H1 (cell line): Measurements from ENCODE around the gene WIPF3. TPM values are rescaled to one million over a fixed set of nuclear protein-coding genes. Genes with fewer than 3 reads are reported as not detected.

Experiments
- CTCF ChIA-PET: fragments of 300-600 bp; sonication (Branson Sonifier 250); formaldehyde crosslinking; loops from one replicate; lab custom pipeline; 2021; ENCODE audit not compliant: partially characterized antibody; lab: Charles Lee
- POLR2A ChIA-PET: fragments of 300-600 bp; sonication (Branson Sonifier 250); formaldehyde crosslinking; loops from one replicate; lab custom pipeline; 2021; ENCODE audit warnings: inconsistent platforms; ENCODE audit not compliant: partially characterized antibody; lab: Charles Lee
- DNase-seq, 2 experiments: peaks; one replicate each; pipeline versions ENCODE4 v3.0.0 to v3.0.0-alpha.2; 2010 to 2022; ENCODE audit warnings: low spot score in 2 of 2, low read depth in 1 of 2, mixed read lengths in 1 of 2
- FAIRE-seq: peaks from 2 replicates; lab custom pipeline; 2011; peaks lifted over from hg19 to GRCh38; lab: Jason Lieb, UNC
- H2AFZ ChIP-seq: 2 replicates; pipeline ENCODE4 v1.8.1; 2012; ENCODE audit warnings: low read length, inconsistent platforms
- H2AK5ac ChIP-seq: 2 replicates; pipeline ENCODE4 v1.6.1; 2013; ENCODE audit warnings: low read depth, low read length
- H2BK120ac ChIP-seq: replicated peaks from 2 replicates; pipeline ENCODE3; 2013; ENCODE audit warnings: low read depth, low read length, inconsistent platforms
- H2BK12ac ChIP-seq: 2 replicates; pipeline ENCODE4 v1.6.1; 2013; ENCODE audit warnings: low read depth, low read length
- H2BK15ac ChIP-seq: 2 replicates; pipeline ENCODE4 v1.6.1; 2013; ENCODE audit warnings: low read length
- H2BK20ac ChIP-seq: 2 replicates; pipeline ENCODE4 v1.6.1; 2013; ENCODE audit warnings: low read length
- H2BK5ac ChIP-seq: 2 replicates; pipeline ENCODE4 v1.6.1; 2013; ENCODE audit warnings: low read depth, low read length
- H3K14ac ChIP-seq: 2 replicates; pipeline ENCODE4 v1.6.1; 2013; ENCODE audit warnings: inconsistent platforms; ENCODE audit not compliant: insufficient read length
- H3K18ac ChIP-seq: 2 replicates; pipeline ENCODE4 v1.6.1; 2013; ENCODE audit warnings: low read length; ENCODE audit errors: extremely low read depth
- H3K23ac ChIP-seq: 2 replicates; pipeline ENCODE4 v1.6.1; 2013; ENCODE audit warnings: inconsistent platforms; ENCODE audit not compliant: insufficient read length
- H3K23me2 ChIP-seq: 2 replicates; pipeline ENCODE4 v1.6.1; 2013; ENCODE audit warnings: low read depth, low read length
- H3K27ac ChIP-seq: 2 replicates; pipeline ENCODE4 v1.6.1; 2011; ENCODE audit warnings: low read depth, low read length, inconsistent platforms
- H3K27me3 ChIP-seq, 4 experiments: replicated peaks in 1 of 4; 1 replicate in 1 of 4; 2 replicates in 3 of 4; pipeline versions ENCODE4 v1.6.1 to v1.8.1; 2011 to 2013; ENCODE audit warnings: low read length in 3 of 4, mild to moderate bottlenecking in 3 of 4, inconsistent platforms in 2 of 4, mixed read lengths in 2 of 4, moderate library complexity in 1 of 4; ENCODE audit not compliant: control insufficient read depth in 3 of 4, insufficient read depth in 3 of 4; ENCODE audit errors: extremely low read depth in 1 of 4
- H3K36me3 ChIP-seq, 4 experiments: 2 replicates each; pipeline versions ENCODE4 v1.6.1 to v1.8.1; 2011 to 2013; ENCODE audit warnings: mild to moderate bottlenecking in 4 of 4, low read length in 3 of 4, moderate library complexity in 2 of 4, control low read depth in 1 of 4, inconsistent platforms in 1 of 4; ENCODE audit not compliant: insufficient read depth in 4 of 4, control insufficient read depth in 2 of 4
- H3K4ac ChIP-seq: replicated peaks from 2 replicates; pipeline ENCODE3; 2013; ENCODE audit warnings: low read length, low read depth, mixed read lengths, inconsistent platforms; ENCODE audit not compliant: insufficient read length
- H3K4me1 ChIP-seq, 4 experiments: replicated peaks in 1 of 4; 1 replicate in 1 of 4; 2 replicates in 3 of 4; pipeline versions ENCODE4 v1.6.1 to v1.8.1; 2011 to 2013; ENCODE audit warnings: low read length in 3 of 4, inconsistent platforms in 2 of 4, mixed read lengths in 1 of 4; ENCODE audit not compliant: insufficient read depth in 4 of 4, control insufficient read depth in 3 of 4
- H3K4me2 ChIP-seq, 2 experiments: 2 replicates each; pipeline versions ENCODE4 v1.6.1 to v1.8.1; 2011 to 2013; ENCODE audit warnings: low read depth in 2 of 2, low read length in 2 of 2, control low read depth in 1 of 2, inconsistent platforms in 1 of 2, mild to moderate bottlenecking in 1 of 2; ENCODE audit not compliant: insufficient read depth in 1 of 2
- H3K4me3 ChIP-seq, 4 experiments: fragments of 200-600, 300-600 bp in 1 of 4; sonication (generic), shearing (Covaris generic), sonication (Bioruptor Twin) in 1 of 4; 2 replicates each; pipeline versions ENCODE4 v1.5.1 to v1.8.1; 2011 to 2016; ENCODE audit warnings: low read length in 4 of 4, low read depth in 3 of 4, control low read depth in 2 of 4, inconsistent platforms in 2 of 4, mild to moderate bottlenecking in 2 of 4, mixed read lengths in 1 of 4, moderate library complexity in 1 of 4; ENCODE audit not compliant: insufficient read depth in 2 of 4; ENCODE audit errors: extremely low read depth in 1 of 4
- H3K56ac ChIP-seq: replicated peaks from 2 replicates; pipeline ENCODE3; 2013; ENCODE audit warnings: low read depth, mild to moderate bottlenecking, mixed read lengths, low read length, inconsistent platforms; ENCODE audit not compliant: insufficient read length
- H3K79me1 ChIP-seq: 2 replicates; pipeline ENCODE4 v1.6.1; 2013; ENCODE audit warnings: low read depth, low read length, control low read depth
- H3K79me2 ChIP-seq, 2 experiments: 2 replicates each; pipeline versions ENCODE4 v1.6.1 to v1.8.1; 2012 to 2013; ENCODE audit warnings: low read length in 2 of 2, mild to moderate bottlenecking in 2 of 2, inconsistent platforms in 1 of 2; ENCODE audit not compliant: insufficient read depth in 2 of 2, control insufficient read depth in 1 of 2
- H3K9ac ChIP-seq, 4 experiments: replicated peaks in 1 of 4; 1 replicate in 1 of 4; 2 replicates in 3 of 4; pipeline versions ENCODE4 v1.6.1 to v1.8.1; 2011 to 2013; ENCODE audit warnings: low read depth in 3 of 4, low read length in 3 of 4, control low read depth in 2 of 4, mild to moderate bottlenecking in 2 of 4, moderate library complexity in 2 of 4, inconsistent platforms in 1 of 4; ENCODE audit errors: extremely low read depth in 1 of 4
- H3K9me3 ChIP-seq, 2 experiments: 2 replicates each; pipeline versions ENCODE4 v1.6.1 to v1.8.1; 2012 to 2013; ENCODE audit warnings: mild to moderate bottlenecking in 2 of 2, moderate library complexity in 2 of 2, control low read depth in 1 of 2, inconsistent platforms in 1 of 2, low read depth in 1 of 2, low read length in 1 of 2, mixed read lengths in 1 of 2; ENCODE audit not compliant: insufficient read depth in 2 of 2
- H4K20me1 ChIP-seq, 2 experiments: replicated peaks in 1 of 2; 2 replicates each; pipeline versions ENCODE3 to v1.8.1; 2011 to 2013; ENCODE audit warnings: inconsistent platforms in 2 of 2, low read length in 2 of 2, mild to moderate bottlenecking in 1 of 2; ENCODE audit not compliant: insufficient read depth in 2 of 2, control insufficient read depth in 1 of 2
- H4K5ac ChIP-seq: 2 replicates; pipeline ENCODE4 v1.6.1; 2013; ENCODE audit warnings: low read length, low read depth, mixed read lengths, inconsistent platforms; ENCODE audit not compliant: insufficient read length
- H4K8ac ChIP-seq: 2 replicates; pipeline ENCODE4 v1.8.0; 2013; ENCODE audit warnings: mild to moderate bottlenecking, moderate library complexity, low read length, inconsistent platforms; ENCODE audit not compliant: insufficient read depth; ENCODE audit errors: extremely low read depth
- H4K91ac ChIP-seq: replicated peaks from 2 replicates; pipeline ENCODE3; 2013; ENCODE audit warnings: low read length, mixed read lengths, inconsistent platforms; ENCODE audit not compliant: insufficient read length
- BRCA1 ChIP-seq: IDR thresholded peaks from 2 replicates; pipeline ENCODE4 v1.6.1; 2012; ENCODE audit warnings: low read depth, low read length, improper control_type of control experiment
- EZH2 ChIP-seq: fragments of 200-600 bp; sonication (generic); IDR thresholded peaks from 2 replicates; pipeline ENCODE4 v1.7.1; 2012; ENCODE audit warnings: low read depth, mild to moderate bottlenecking, moderate library complexity, low read length, inconsistent platforms; ENCODE audit not compliant: severe bottlenecking
- RAD21 ChIP-seq, 2 experiments: IDR thresholded peaks in 1 of 2; conservative IDR thresholded peaks in 1 of 2; 2 replicates each; pipeline ENCODE4 v1.6.1; 2011; ENCODE audit warnings: low read depth in 2 of 2, low read length in 2 of 2, improper control_type of control experiment in 1 of 2, inconsistent platforms in 1 of 2, mild to moderate bottlenecking in 1 of 2, moderate library complexity in 1 of 2
- WGBS, 2 experiments: shearing (Covaris generic) in 1 of 2; methylation state at CpG; one replicate each; pipeline versions ENCODE4 v1.1.6 to v1.1.7; 2013 to 2015; ENCODE audit warnings: low lambda C conversion rate in 2 of 2, mixed read lengths in 2 of 2, inconsistent platforms in 1 of 2, low coverage in 1 of 2, missing lambda C conversion rate in 1 of 2; ENCODE audit not compliant: insufficient replicate concordance in 2 of 2, insufficient coverage in 1 of 2, insufficient read length in 1 of 2; ENCODE audit errors: extremely low coverage in 1 of 2, missing lambda C conversion rate in 1 of 2; 5-methylcytosine and 5-hydroxymethylcytosine counted together
- polyA plus RNA-seq, 7 experiments: library from polyadenylated mRNA; depleted of rRNA in 3 of 7; stranded (reverse) in 5 of 7; unstranded in 2 of 7; fragments of >200 nt in 5 of 7; fragments of 200-250 nt in 2 of 7; gene quantifications; 1 replicate in 5 of 7; 2 replicates in 1 of 7; 4 replicates in 1 of 7; pipeline versions ENCODE4 v1.2.1 to v1.2.3, GENCODE V29; 2011 to 2013; ENCODE audit warnings: missing spikeins in 2 of 7, mixed read lengths in 2 of 7
- total RNA-seq: library from RNA; stranded (reverse); fragmentation: NEBNext Ultra II Directional; extraction: Animal tissue kit (Norgen Biotek cat#: 25700); gene quantifications from 2 replicates; pipeline ENCODE4 v1.2.1, GENCODE V29; 2021

The WIPF3 gene
- total and polyA plus RNA-seq, 2 of the 8 experiments (the other 6 are each of a cell fraction or from before 2014, with no cell fraction given) = 5.0 to 12.1 TPM

- Histone ChIP-seq H2BK5ac (no peak overlapping the region), H3K36me3 (peaks cover 0 to 14% (median 6%) of the 10 kb centered on the region in 4 experiments; a peak in 4 of 8 replicates), H4K5ac (no peak overlapping the region), H3K23ac (no peak overlapping the region), H3K79me1 (peaks cover 6% of the 10 kb centered on the region; the same call in 1 of the 2 replicates), H3K27ac (no peak overlapping the region), H4K20me1 (peaks cover 2 to 8% of the 10 kb centered on the region in 2 experiments), H2AFZ (no peak overlapping the region), H3K9ac (no peak overlapping the region), H3K14ac (no peak overlapping the region), H3K27me3 (no peaks in the 10 kb centered on the region), H4K8ac (no peak overlapping the region), H2BK20ac (no peak overlapping the region), H3K18ac (no peak overlapping the region), H2AK5ac (no peak overlapping the region), H3K4me2 (no peak overlapping the region), H2BK15ac (no peak overlapping the region), H3K4me1 (peaks cover 0 to 7% (median 3%) of the 10 kb centered on the region in 4 experiments; a peak in 4 of 7 replicates), H3K4ac (no peak overlapping the region), H4K91ac (no peak overlapping the region), H3K79me2 (peaks cover 0 to 5% of the 10 kb centered on the region in 2 experiments; a peak in 1 of 4 replicates), H3K4me3 (no peak overlapping the region), H2BK120ac (no peak overlapping the region), H3K23me2 (no peaks in the 10 kb centered on the region), H3K56ac (no peak overlapping the region), H2BK12ac (no peak overlapping the region), H3K9me3 (peaks cover 0 to 4% of the 10 kb centered on the region in 2 experiments; a peak in 1 of 4 replicates)
- DNase-seq (no peak), FAIRE-seq (no peak)
- ChIA-PET CTCF (interaction anchor here (5.5 kb wide), 1 partner anchor 16 kb away, joined by 29 read pairs; no protein-coding TSS in a partner anchor), POLR2A (interaction anchor here (1.2 kb wide), 1 partner anchor 28 kb away, joined by 3 read pairs; the partner anchor contains the start of gene SCRN1)
- WGBS, 2 experiments = 88% methylated on average over 1 of the region's 1 CpG; no CpG with 5 or more reads in 1 of the 2 experiments
- TF ChIP-seq EZH2 = no peak
- no peak for TF ChIP-seq RAD21 (IDR thresholded peaks at IDR 0.05 in 1 of 2, conservative IDR thresholded peaks at IDR 0.05 in 1 of 2; ENCODE audit: low read depth in 2 of 2, low read length in 2 of 2)
- no peak for TF ChIP-seq BRCA1
These were observed 155.7 kb downstream of the WIPF3 start for GRCh38 chr7:29962035-29962434.
